Activated CD8-positive, alpha-beta memory T cell treated with anti-CD3 and anti-CD28 coated beads for 48 hours (primary cell): ENCODE results near the gene OBSCN.

Source experiments
- DNase-seq, 3 experiments: peaks; one replicate each; pipeline ENCODE4 v3.0.0-alpha.2; 2020; ENCODE audit warnings: low read depth in 2 of 3, low spot score in 2 of 3

OBSCN gene

DNA sequence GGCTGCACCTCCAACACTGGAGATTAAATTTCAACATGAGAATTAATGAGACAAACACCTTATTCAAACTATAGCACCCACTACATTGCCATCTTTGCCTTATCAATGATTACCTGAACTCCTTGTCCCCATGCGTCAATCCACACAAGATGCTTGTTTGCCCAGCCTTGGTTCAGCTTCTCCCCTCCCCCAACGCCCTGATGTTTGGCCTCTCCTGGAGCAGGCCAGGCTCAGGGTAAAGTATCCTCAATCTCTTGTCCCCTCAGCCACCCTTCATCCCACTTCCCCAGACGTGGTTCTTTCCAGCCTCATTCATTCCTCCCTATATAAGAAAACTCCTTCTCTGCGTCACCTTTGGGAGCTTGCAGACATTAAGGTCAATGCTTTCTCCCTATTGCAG is 220.6 kb downstream of the OBSCN start:
- DNase-seq = no peak
